Dendritic cell treated with granulocyte-macrophage colony-stimulating factor and Interleukin-4, amounts not matched to agents 40 ng/mL and 50 ng/mL, for 4 days (primary cell): ENCODE results near the gene ULK3.
A peak's percentile ranks its signal among the peaks of the same experiment; 100 is the strongest.

Source experiments
- H3K27ac Mint-ChIP-seq: one replicate; pipeline ENCODE4 v1.8.0; 2022; ENCODE audit warnings: mild to moderate bottlenecking, mixed read lengths
- H3K27me3 Mint-ChIP-seq: one replicate; pipeline ENCODE4 v1.8.0; 2022; ENCODE audit warnings: mild to moderate bottlenecking, mixed read lengths
- H3K36me3 Mint-ChIP-seq: one replicate; pipeline ENCODE4 v1.8.0; 2022; ENCODE audit warnings: low read depth, mixed read lengths
- H3K4me1 Mint-ChIP-seq: one replicate; pipeline ENCODE4 v1.8.0; 2022; ENCODE audit warnings: low read depth, mixed read lengths
- H3K4me3 Mint-ChIP-seq: one replicate; pipeline ENCODE4 v1.8.0; 2022; ENCODE audit warnings: mild to moderate bottlenecking, moderate library complexity, mixed read lengths
- H3K9me3 Mint-ChIP-seq: one replicate; pipeline ENCODE4 v1.8.0; 2022; ENCODE audit warnings: mixed read lengths
- intact Hi-C: fragments of 100-400 bp; cut with micrococcal nuclease; formaldehyde crosslinking; loops from one replicate; pipeline ENCODE4 v1.15.0; 2022

ULK3 gene

DNA sequence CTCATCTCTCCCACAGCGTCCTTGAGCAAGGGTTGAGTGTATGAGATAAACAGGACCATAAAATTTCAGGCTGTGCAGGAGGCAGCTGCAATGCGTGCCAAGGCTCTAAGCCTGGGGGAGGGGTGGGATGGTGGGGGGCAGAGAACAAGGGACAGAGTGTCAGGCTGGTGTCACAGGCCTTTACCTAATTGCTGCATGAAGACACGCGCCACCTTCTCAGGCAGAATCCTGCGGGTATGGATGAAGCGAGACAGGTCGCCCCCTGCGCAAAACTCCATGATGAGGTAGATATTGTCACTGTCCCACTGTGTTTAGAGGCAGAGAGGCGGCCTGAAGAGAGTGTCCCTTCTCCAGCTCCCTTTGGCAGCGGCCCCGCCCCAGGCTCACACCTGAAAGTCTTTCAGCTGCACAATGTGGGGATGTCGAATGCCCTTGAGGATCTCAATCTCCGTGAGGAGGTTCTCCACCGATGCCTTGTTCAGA is 1.0 kb downstream of the ULK3 start:
- peak overlapping the region; percentile 87 for H3K4me3 Mint-ChIP-seq
- H3K4me1 Mint-ChIP-seq, result peaks cover 42% of the 10 kb centered on the region
- peak overlapping the region; percentile 83 for H3K27ac Mint-ChIP-seq
- no peaks in the 10 kb centered on the region for H3K9me3 Mint-ChIP-seq
- peaks cover 87% of the 10 kb centered on the region for H3K36me3 Mint-ChIP-seq
- intact Hi-C loops, result loop anchor here (2.0 to 5.0 kb wide), 2 partner anchors 59 to 95 kb away; partner anchors contain the start of gene COX5A
- H3K27me3 Mint-ChIP-seq, result no peaks in the 10 kb centered on the region

DNA sequence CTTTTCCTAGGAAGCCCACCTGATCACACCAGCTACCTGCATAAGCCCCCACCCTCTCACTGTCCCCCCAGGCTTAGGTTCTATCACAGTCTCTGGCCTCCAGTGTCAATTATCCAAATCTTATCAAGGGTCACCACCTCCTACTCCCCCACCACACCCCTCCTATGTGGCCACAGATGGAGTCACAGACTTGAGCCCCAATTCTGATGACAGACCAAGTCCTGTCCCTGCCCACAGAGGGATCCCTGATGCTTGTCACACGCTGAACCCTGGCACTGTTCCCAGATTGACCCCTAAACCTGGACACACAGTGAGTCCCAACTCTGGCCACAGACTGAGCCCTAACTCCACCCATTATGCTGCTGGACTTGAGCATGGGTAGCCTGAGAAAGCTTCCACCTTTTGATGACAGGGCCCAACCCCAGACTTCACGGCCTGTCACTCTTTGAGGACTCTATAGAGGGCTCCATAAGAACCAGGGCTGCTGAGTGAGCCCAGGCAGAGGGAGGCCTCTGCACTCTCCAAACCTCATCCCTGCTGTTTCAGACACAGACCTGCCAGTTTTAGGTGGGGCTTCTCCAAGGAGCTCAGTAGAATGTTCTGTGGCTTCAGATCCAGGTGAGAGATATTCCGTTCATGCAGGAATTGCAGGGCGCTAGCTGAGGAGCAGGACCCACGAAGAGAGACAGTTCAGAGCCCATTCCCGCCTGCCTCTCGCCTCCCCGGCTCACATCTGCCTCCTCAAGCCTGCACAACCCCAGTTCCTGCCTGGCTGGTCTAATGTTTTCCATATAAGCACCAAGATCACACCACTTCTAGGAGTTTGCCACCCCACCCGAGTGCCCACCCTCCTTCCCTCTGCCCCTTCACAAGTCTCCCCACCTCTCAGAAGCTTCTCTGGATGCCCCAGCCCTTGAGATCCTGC is 1.8 kb downstream of the ULK3 start:
- no peaks in the 10 kb centered on the region for H3K27me3 Mint-ChIP-seq
- H3K9me3 Mint-ChIP-seq, result no peaks in the 10 kb centered on the region

DNA sequence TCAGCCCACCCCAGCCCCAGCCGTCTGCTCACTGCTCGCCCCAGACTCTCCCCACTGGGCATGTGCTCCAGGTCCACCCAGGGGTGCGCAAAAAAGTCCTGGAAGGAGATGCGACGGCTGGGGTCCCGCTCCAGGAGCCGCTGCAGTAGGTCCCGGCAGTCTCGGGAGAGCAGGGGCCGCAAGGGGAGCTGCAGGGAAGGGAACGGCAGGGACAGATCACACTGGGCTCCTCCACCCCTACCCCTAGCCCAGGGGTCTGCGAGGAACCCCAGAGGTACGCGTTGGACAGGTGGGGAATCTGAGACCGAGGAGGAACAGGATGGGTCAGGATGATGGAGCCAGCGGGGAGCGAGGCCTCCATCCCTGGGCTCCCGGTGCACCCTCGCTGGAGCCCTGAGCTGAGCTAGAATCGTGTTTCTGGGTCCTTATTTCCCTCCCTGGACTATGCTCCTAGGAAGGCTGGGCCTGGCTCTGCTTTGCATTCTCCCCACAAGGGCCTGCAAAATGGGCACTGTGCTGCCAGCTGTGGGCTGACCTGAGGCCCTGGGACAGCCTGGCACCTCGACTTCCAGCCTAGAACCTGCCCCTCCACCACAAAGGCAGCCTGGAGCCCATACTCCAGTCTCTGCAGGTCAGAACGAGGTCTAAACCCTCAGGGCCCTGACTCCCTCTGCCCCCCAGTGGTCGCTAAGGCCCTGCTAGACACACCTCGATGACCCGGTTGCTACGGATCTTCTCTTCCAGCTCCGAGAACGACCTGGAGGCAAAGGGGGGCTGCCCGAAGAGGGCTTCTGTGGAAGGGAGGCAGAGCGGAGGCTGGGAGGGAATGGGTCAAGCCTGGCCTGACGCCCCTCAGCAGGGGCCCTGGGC is 3.2 kb downstream of the ULK3 start:
- Mint-ChIP-seq H3K9me3 (no peaks in the 10 kb centered on the region), H3K4me1 (peaks cover 37% of the 10 kb centered on the region), H3K27ac (no peak overlapping the region), H3K4me3 (no peak overlapping the region), H3K27me3 (no peaks in the 10 kb centered on the region), H3K36me3 (peaks cover 87% of the 10 kb centered on the region)
- intact Hi-C loops, result loop anchor here (5.0 kb wide), 1 partner anchor 98 kb away; the partner anchor contains the start of gene COX5A

More for the DNA sequence above, 1.8 kb downstream of the ULK3 start:
- Mint-ChIP-seq H3K27ac (peak overlapping the region; percentile 17), H3K4me1 (peaks cover 42% of the 10 kb centered on the region), H3K36me3 (peaks cover 87% of the 10 kb centered on the region), H3K4me3 (no peak overlapping the region)
- intact Hi-C loops, result loop anchor here (5.0 kb wide), 1 partner anchor 96 kb away; the partner anchor contains the start of gene COX5A

DNA sequence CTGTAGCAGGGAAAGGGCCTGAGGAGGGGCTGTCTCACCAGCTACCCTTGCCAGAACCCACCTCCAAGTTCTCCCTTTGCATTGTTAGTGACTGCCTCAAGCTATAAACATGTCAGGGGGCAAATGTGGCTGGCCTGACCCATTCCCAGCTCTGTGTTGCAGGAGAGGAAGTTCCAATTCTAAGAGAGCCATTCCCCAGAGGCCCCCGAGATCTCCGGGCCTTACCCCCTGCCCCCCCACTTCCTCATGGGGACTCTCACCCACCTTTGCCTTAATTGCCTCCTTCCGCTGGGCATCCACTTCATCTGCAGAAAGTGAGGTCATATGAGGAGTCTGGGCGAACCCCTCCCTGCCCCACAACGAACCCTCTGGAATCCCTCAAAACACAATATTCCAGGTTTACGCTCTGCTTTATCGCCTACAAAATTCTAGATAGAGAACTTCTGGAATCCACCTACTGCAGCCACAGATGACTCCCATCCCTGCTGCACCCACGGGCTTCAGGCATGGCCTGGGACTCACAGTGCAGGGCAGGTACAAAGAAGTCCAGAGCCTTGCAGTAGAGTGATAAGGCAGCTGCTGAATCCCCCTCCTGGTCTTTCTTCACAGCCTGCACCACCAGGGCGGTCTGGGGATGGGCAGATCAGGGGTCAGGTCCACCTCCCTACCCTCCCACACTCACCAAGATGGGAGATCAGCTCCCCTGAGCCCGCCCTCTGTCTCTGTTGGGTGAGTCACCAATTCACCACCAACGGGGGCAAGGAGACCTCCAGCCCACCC is 4.0 kb downstream of the ULK3 start:
- Mint-ChIP-seq H3K4me1 (peaks cover 29% of the 10 kb centered on the region), H3K4me3 (no peak overlapping the region), H3K36me3 (peaks cover 79% of the 10 kb centered on the region), H3K27ac (no peak overlapping the region), H3K27me3 (no peaks in the 10 kb centered on the region), H3K9me3 (no peaks in the 10 kb centered on the region)
- intact Hi-C loops, result no loop called here

DNA sequence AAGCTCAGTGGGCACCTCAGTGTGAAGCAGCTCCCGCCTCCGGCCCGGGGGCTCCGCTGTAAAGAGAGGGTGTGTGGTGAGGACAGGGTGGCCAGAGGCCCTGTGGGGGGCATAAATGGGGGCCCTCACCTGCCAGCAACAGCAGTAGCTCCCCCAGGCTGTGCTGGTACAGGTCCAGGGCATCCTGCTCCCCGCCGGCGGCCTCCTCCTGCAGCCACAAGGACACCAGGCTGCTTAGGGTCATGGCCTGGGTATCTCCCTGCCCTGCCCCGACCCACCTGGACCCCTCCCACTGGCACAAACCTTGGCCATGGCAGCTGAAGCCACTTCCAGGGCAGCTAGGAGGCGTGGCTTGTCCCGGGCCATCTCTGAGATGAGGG is 4.8 kb downstream of the ULK3 start:
- H3K27me3 Mint-ChIP-seq, result no peaks in the 10 kb centered on the region
- peaks cover 36% of the 10 kb centered on the region for H3K4me1 Mint-ChIP-seq
- intact Hi-C loops, result no loop called here
- H3K9me3 Mint-ChIP-seq, result no peaks in the 10 kb centered on the region
- no peak overlapping the region for H3K4me3 Mint-ChIP-seq
- peaks cover 77% of the 10 kb centered on the region for H3K36me3 Mint-ChIP-seq
- H3K27ac Mint-ChIP-seq, result no peak overlapping the region

DNA sequence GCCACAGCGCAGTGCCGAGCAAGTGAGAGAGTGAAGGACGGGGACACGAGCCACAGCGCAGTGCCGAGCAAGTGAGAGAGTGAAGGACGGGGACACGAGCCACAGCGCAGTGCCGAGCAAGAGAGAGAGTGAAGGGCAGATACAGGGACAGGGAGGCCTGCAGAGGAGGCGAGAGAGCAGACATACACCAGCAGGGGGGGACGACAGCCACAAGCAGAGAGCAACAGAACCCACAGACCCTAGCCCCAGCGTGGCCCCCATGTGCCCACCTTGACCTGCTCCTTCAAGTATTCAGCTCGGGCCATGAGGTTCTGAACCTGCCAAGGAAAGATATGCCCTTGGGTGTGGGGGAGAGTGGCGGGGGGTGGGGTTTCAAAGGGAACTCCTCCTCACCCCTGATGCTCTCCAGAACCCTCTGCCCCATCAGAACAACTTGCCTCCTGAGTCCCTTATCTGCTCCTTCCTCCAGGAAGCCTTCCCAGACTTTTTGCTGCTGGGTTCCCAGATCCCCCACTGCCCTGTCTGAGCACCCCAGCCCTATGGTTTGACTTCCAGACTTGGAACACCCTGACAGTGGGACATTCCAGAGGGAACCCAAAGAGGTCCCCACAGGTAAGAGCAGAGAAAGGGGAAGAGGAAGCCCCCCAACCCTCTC is 5.3 kb downstream of the ULK3 start:
- H3K27me3 Mint-ChIP-seq, result no peaks in the 10 kb centered on the region
- H3K4me3 Mint-ChIP-seq, result no peak overlapping the region
- H3K4me1 Mint-ChIP-seq, result peaks cover 39% of the 10 kb centered on the region
- H3K27ac Mint-ChIP-seq, result no peak overlapping the region
- H3K9me3 Mint-ChIP-seq, result no peaks in the 10 kb centered on the region
- peaks cover 74% of the 10 kb centered on the region for H3K36me3 Mint-ChIP-seq
- intact Hi-C loops, result no loop called here

DNA sequence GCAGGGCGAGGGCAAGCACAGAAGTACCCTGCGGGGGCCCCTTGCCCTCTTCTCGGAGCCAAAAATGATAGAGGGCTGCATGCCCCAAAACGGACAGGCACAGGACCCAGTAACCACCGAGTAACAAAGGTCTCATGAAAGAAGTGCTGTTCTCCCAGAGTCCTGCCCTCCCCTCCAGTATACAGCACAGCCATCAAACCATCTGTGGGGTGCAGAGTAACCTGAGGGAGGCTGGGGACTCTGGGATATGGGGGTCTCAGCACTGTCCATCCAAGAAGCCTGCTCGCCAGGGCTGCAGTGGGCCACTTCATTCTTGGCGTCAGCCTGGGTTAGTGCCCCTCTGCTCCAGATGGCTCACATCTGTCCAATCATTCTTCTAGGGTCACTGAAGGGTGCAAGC is 6.1 kb downstream of the ULK3 start:
- no peaks in the 10 kb centered on the region for H3K9me3 Mint-ChIP-seq
- H3K27ac Mint-ChIP-seq, result no peak overlapping the region
- peaks cover 33% of the 10 kb centered on the region for H3K4me1 Mint-ChIP-seq
- intact Hi-C loops, result no loop called here
- no peaks in the 10 kb centered on the region for H3K27me3 Mint-ChIP-seq
- H3K4me3 Mint-ChIP-seq, result no peak overlapping the region
- H3K36me3 Mint-ChIP-seq, result peaks cover 71% of the 10 kb centered on the region

DNA sequence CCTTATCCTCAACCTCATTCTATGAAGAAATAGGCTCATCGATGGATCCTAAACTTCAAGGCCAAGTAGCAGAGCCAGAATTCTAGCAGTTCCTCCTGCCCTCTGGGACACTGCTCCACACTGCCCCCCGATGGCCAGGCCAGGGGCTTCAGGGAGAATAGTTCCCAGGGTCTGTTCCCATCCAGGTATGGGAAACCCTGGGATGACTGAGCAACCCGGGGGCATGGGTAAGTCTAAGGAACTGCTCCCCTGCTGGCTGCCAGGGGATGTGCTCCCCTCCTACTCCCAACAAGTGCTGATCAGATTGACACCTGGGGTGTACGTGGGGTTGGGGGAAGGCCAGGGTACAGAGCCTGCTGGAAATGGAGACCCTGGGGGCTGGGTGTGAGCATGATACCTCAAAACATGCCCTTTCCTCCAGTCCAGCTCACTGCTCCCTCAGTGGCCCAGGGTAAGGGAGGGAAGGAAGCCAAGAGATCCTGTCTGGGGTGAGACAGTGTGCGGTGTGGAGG is 7.6 kb downstream of the ULK3 start:
- Mint-ChIP-seq H3K27me3 (peaks cover 2% of the 10 kb centered on the region), H3K36me3 (peaks cover 56% of the 10 kb centered on the region), H3K9me3 (no peaks in the 10 kb centered on the region), H3K4me1 (peaks cover 22% of the 10 kb centered on the region), H3K4me3 (no peak overlapping the region), H3K27ac (no peak overlapping the region)
- intact Hi-C loops, result loop anchor here (2.0 kb wide), 1 partner anchor 65 kb away; no protein-coding TSS in a partner anchor

DNA sequence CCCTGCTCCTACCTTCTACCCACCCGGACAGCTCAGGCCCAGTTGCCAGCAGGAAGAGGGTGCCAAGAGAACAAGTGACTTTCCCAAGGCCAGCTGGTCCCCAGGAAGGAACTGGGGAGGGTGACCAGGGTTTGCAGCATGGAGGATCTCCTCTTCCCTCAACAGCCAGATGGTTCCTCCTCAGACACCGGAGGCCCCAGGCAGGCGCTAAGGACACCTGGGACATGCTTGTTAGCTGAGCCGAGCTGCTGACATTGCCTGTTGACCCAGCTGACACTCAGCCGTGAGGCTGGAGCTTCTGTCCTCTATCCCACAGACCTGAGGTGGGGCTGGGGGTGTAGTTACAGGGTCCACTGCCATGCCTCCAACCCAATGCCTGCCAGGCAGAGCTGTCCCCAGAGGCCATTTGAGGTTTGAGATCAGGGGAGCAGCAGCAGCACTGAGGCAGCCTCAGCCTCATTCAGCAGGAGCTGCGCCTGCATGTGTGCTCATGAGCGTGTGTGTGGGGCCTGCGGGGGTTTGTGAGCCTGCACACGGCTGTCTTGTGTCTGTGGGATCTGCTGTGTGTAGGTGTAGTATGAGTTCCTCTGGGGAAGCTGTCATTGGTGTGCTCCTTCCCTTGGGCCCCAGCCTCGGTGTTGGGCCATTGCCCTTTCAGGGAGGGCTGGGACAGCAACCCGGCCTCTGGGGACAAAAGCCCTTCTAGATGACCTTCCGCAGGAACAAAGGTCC is 9.4 kb downstream of the ULK3 start:
- peaks cover 8% of the 10 kb centered on the region for H3K27me3 Mint-ChIP-seq
- H3K4me3 Mint-ChIP-seq, result no peak overlapping the region
- no peaks in the 10 kb centered on the region for H3K9me3 Mint-ChIP-seq
- peaks cover 38% of the 10 kb centered on the region for H3K36me3 Mint-ChIP-seq
- H3K27ac Mint-ChIP-seq, result no peak overlapping the region
- H3K4me1 Mint-ChIP-seq, result peaks cover 22% of the 10 kb centered on the region
- intact Hi-C loops, result loop anchor here (2.0 kb wide), 1 partner anchor 63 kb away; no protein-coding TSS in a partner anchor

DNA sequence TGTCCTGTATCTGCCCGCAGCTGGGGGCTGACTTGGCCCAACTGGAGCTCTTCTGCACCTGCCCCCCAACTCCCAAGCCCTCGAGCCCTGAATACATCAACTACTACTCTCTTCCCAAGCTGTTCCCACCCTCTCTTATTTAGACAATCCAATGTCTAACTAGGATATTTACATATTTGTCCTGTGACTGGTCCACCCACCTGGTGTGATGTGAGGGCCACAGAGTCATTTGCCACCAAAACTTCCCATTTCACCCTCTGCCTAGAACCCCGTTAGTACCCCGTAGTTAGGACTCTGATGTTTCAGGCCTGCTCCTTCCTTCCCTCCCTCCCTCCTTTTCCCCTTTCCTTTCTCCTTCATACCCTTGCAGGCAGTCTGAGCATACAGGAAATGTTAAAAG is 10.1 kb downstream of the ULK3 start:
- Mint-ChIP-seq H3K27ac (no peak overlapping the region), H3K9me3 (no peaks in the 10 kb centered on the region), H3K36me3 (peaks cover 30% of the 10 kb centered on the region), H3K27me3 (peaks cover 15% of the 10 kb centered on the region), H3K4me3 (no peak overlapping the region), H3K4me1 (peaks cover 22% of the 10 kb centered on the region)
- intact Hi-C loops, result no loop called here

DNA sequence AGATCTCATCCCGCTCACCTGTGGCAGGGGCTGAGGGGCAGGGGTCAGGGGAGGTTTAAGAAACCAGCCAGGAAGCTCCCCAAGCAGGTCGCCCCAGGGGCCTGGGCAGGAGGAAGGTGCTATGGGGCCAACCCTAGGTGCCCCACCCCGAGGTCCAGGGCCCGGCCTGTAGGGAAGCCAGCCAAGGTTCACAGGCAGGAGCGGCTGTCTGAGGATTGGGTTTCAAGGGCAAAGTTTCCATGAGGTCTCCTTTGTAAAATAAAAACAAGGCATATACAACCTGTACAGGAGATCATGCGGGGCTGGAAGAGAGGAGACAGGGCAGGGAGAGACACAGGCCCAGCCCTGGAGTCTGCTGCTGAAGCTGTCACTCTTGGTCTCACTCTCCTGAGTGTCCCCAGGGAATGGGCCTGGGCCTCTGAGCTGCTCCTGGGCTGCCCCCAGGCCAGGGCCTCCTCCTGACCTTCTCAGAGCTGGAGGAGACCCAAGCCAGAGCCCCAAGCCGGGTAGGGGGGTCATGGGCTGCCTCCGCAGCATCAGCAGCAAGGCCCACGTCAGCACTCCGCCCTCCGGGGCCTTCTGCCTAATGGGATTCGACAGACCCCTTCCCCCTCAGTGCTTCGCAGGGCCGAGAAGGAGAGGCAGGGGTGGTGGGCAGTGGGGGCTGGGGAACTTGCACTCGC is 11.0 kb downstream of the ULK3 start:
- H3K9me3 Mint-ChIP-seq, result no peaks in the 10 kb centered on the region
- no peak overlapping the region for H3K4me3 Mint-ChIP-seq
- peaks cover 22% of the 10 kb centered on the region for H3K4me1 Mint-ChIP-seq
- peaks cover 24% of the 10 kb centered on the region for H3K27me3 Mint-ChIP-seq
- intact Hi-C loops, result no loop called here
- peaks cover 22% of the 10 kb centered on the region for H3K36me3 Mint-ChIP-seq
- H3K27ac Mint-ChIP-seq, result no peak overlapping the region

DNA sequence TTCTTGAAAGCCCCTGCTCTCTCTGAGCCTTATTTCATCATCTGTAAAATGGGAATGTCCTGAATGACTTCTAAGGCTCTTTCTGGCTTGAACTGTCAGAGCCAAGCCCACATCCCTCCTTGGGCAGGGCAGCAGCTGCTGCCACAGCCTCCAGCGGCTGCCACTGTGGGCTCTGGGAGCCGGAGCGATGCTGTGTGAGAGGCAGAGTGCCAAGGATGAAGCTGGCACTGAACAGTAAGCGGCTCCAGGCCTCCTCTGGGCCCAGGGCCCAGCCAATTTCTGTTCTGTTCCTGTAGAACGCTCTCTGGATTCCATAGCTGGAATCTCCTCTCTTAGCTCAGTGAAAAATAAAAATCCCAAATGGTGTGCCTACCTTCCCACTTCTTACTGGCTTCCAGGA is 12.1 kb downstream of the ULK3 start:
- Mint-ChIP-seq H3K9me3 (no peaks in the 10 kb centered on the region), H3K36me3 (peaks cover 11% of the 10 kb centered on the region), H3K4me3 (no peak overlapping the region), H3K27me3 (peaks cover 33% of the 10 kb centered on the region), H3K27ac (no peak overlapping the region), H3K4me1 (peaks cover 27% of the 10 kb centered on the region)
- intact Hi-C loops, result no loop called here
